ENCODE measurements around the gene TCF21. TPM values are rescaled to one million over a fixed set of nuclear protein-coding genes. Genes with fewer than 3 reads are reported as not detected.
A peak's percentile ranks its signal among the peaks of the same experiment; 100 is the strongest.

The TCF21 gene
- total RNA-seq, 2 donors from 2014 or later = not detected

GRCh38 chr6:133871131-133871530, 17.8 kb upstream of the TCF21 start:
- H3K27ac Mint-ChIP-seq = no peak overlapping the region
- no peak for DNase-seq
- peaks cover 3% of the 10 kb centered on the region for H3K36me3 Mint-ChIP-seq (ENCODE audit: low read depth)
- no peak for ATAC-seq
- no peak overlapping the region for H3K4me3 Mint-ChIP-seq
- peaks cover 29% of the 10 kb centered on the region for H3K27me3 Mint-ChIP-seq
- peaks cover 7% of the 10 kb centered on the region for H3K9me3 ChIP-seq (ENCODE audit: control insufficient read depth, low read length, poor library complexity, severe bottlenecking)
- H3K4me1 Mint-ChIP-seq = no peaks in the 10 kb centered on the region

GRCh38 chr6:133873538-133873937, 15.4 kb upstream of the TCF21 start:
- Mint-ChIP-seq H3K36me3 (ENCODE audit: low read depth) (peaks cover 3% of the 10 kb centered on the region), H3K27ac (no peak overlapping the region), H3K4me1 (no peaks in the 10 kb centered on the region), H3K27me3 (peaks cover 46% of the 10 kb centered on the region), H3K4me3 (no peak overlapping the region)
- peaks cover 7% of the 10 kb centered on the region for H3K9me3 ChIP-seq (ENCODE audit: control insufficient read depth, low read length, poor library complexity, severe bottlenecking)
- no peak for DNase-seq
- ATAC-seq = no peak

- H3K36me3 Mint-ChIP-seq (ENCODE audit: low read depth) = peaks cover 3% of the 10 kb centered on the region
Measured at GRCh38 chr6:133877116-133877515, 11.8 kb upstream of the TCF21 start.

GRCh38 chr6:133880006-133880405, 8.9 kb upstream of the TCF21 start:
- H3K27me3 Mint-ChIP-seq = peaks cover 66% of the 10 kb centered on the region
- H3K4me1 Mint-ChIP-seq = no peaks in the 10 kb centered on the region
- no peaks in the 10 kb centered on the region for H3K36me3 Mint-ChIP-seq (ENCODE audit: low read depth)
- no peaks in the 10 kb centered on the region for H3K9me3 ChIP-seq (ENCODE audit: control insufficient read depth, low read length, poor library complexity, severe bottlenecking)
- DNase-seq (no peak), ATAC-seq (no peak)
- no peak overlapping the region for H3K4me3 Mint-ChIP-seq
- H3K27ac Mint-ChIP-seq = no peak overlapping the region

More at GRCh38 chr6:133877116-133877515, 11.8 kb upstream of the TCF21 start:
- ATAC-seq (no peak), DNase-seq (no peak)
- no peaks in the 10 kb centered on the region for H3K9me3 ChIP-seq (ENCODE audit: control insufficient read depth, low read length, poor library complexity, severe bottlenecking)
- Mint-ChIP-seq H3K27ac (no peak overlapping the region), H3K4me3 (no peak overlapping the region), H3K4me1 (no peaks in the 10 kb centered on the region), H3K27me3 (peaks cover 53% of the 10 kb centered on the region)

GRCh38 chr6:133880896-133881295, 8.0 kb upstream of the TCF21 start:
- no peak for ATAC-seq
- no peaks in the 10 kb centered on the region for H3K9me3 ChIP-seq (ENCODE audit: control insufficient read depth, low read length, poor library complexity, severe bottlenecking)
- Mint-ChIP-seq H3K27me3 (peaks cover 66% of the 10 kb centered on the region), H3K4me1 (no peaks in the 10 kb centered on the region), H3K4me3 (no peak overlapping the region), H3K27ac (no peak overlapping the region), H3K36me3 (ENCODE audit: low read depth) (no peaks in the 10 kb centered on the region)
- no peak for DNase-seq

- no peaks in the 10 kb centered on the region for H3K36me3 Mint-ChIP-seq (ENCODE audit: low read depth)
- ATAC-seq (no peak), DNase-seq (no peak)
- H3K4me3 Mint-ChIP-seq = no peak overlapping the region
- H3K27ac Mint-ChIP-seq = no peak overlapping the region
- peaks cover 12% of the 10 kb centered on the region for H3K4me1 Mint-ChIP-seq
- H3K27me3 Mint-ChIP-seq = peaks cover 73% of the 10 kb centered on the region
- peaks cover 3% of the 10 kb centered on the region for H3K9me3 ChIP-seq (ENCODE audit: control insufficient read depth, low read length, poor library complexity, severe bottlenecking)
Measured at GRCh38 chr6:133886104-133886775, 2.7 kb upstream of the TCF21 start.

GRCh38 chr6:133887156-133887879, 1.6 kb upstream of the TCF21 start:
- Mint-ChIP-seq H3K4me3 (no peak overlapping the region), H3K4me1 (peaks cover 16% of the 10 kb centered on the region), H3K27me3 (peaks cover 84% of the 10 kb centered on the region), H3K36me3 (ENCODE audit: low read depth) (peaks cover 2% of the 10 kb centered on the region), H3K27ac (no peak overlapping the region)
- peaks cover 3% of the 10 kb centered on the region for H3K9me3 ChIP-seq (ENCODE audit: control insufficient read depth, low read length, poor library complexity, severe bottlenecking)
- ATAC-seq = no peak
- no peak for DNase-seq

GRCh38 chr6:133887880-133888230, 1.1 kb upstream of the TCF21 start:
- Mint-ChIP-seq H3K4me1 (peaks cover 16% of the 10 kb centered on the region), H3K27ac (no peak overlapping the region), H3K36me3 (ENCODE audit: low read depth) (peaks cover 2% of the 10 kb centered on the region), H3K4me3 (no peak overlapping the region), H3K27me3 (peaks cover 86% of the 10 kb centered on the region)
- DNase-seq (no peak), ATAC-seq (no peak)
- H3K9me3 ChIP-seq (ENCODE audit: control insufficient read depth, low read length, poor library complexity, severe bottlenecking) = peaks cover 3% of the 10 kb centered on the region

- Mint-ChIP-seq H3K4me1 (peaks cover 29% of the 10 kb centered on the region), H3K27ac (no peak overlapping the region), H3K36me3 (ENCODE audit: low read depth) (peaks cover 5% of the 10 kb centered on the region), H3K27me3 (peaks cover 89% of the 10 kb centered on the region), H3K4me3 (peak overlapping the region; percentile 36)
- DNase-seq = no peak
- ATAC-seq = no peak
- H3K9me3 ChIP-seq (ENCODE audit: control insufficient read depth, low read length, poor library complexity, severe bottlenecking) = peaks cover 3% of the 10 kb centered on the region
Measured at GRCh38 chr6:133889557-133890403, 867 bp downstream of the TCF21 start.

- peaks cover 5% of the 10 kb centered on the region for H3K36me3 Mint-ChIP-seq (ENCODE audit: low read depth)
- ATAC-seq (no peak), DNase-seq (no peak)
- H3K27me3 Mint-ChIP-seq = peaks cover 89% of the 10 kb centered on the region
- peaks cover 29% of the 10 kb centered on the region for H3K4me1 Mint-ChIP-seq
- H3K4me3 Mint-ChIP-seq = peak overlapping the region; percentile 89
- peaks cover 3% of the 10 kb centered on the region for H3K9me3 ChIP-seq (ENCODE audit: control insufficient read depth, low read length, poor library complexity, severe bottlenecking)
- no peak overlapping the region for H3K27ac Mint-ChIP-seq
Measured at GRCh38 chr6:133890711-133891148, 1.8 kb downstream of the TCF21 start.

- Mint-ChIP-seq H3K36me3 (ENCODE audit: low read depth) (peaks cover 8% of the 10 kb centered on the region), H3K4me3 (peak overlapping the region; percentile 89), H3K27me3 (peaks cover 90% of the 10 kb centered on the region), H3K27ac (no peak overlapping the region), H3K4me1 (peaks cover 32% of the 10 kb centered on the region)
- DNase-seq (no peak), ATAC-seq (peak; percentile 46)
- H3K9me3 ChIP-seq (ENCODE audit: control insufficient read depth, low read length, poor library complexity, severe bottlenecking) = peaks cover 3% of the 10 kb centered on the region
Measured at GRCh38 chr6:133891149-133891926, 2.4 kb downstream of the TCF21 start.

GRCh38 chr6:133891927-133892812, 3.3 kb downstream of the TCF21 start:
- peaks cover 32% of the 10 kb centered on the region for H3K4me1 Mint-ChIP-seq
- H3K9me3 ChIP-seq (ENCODE audit: control insufficient read depth, low read length, poor library complexity, severe bottlenecking) = peaks cover 3% of the 10 kb centered on the region
- peaks cover 8% of the 10 kb centered on the region for H3K36me3 Mint-ChIP-seq (ENCODE audit: low read depth)
- no peak for ATAC-seq
- peak overlapping the region; percentile 89 for H3K4me3 Mint-ChIP-seq
- H3K27me3 Mint-ChIP-seq = peaks cover 92% of the 10 kb centered on the region
- no peak overlapping the region for H3K27ac Mint-ChIP-seq
- no peak for DNase-seq
